Adipose tissue (tissue), 3 donors: ENCODE data around the gene RETREG2. TPM values are rescaled to one million over a fixed set of nuclear protein-coding genes. Genes with fewer than 3 reads are reported as not detected.

Experiments
- H3K27ac ChIP-seq: one replicate; pipeline ENCODE4 v1.5.1; 2013; ENCODE audit warnings: low read depth, low read length
- WGBS, 3 donors: extraction: QIAGEN DNeasy Blood & Tissue Kit; methylation state at CpG; one replicate each; pipeline ENCODE4 v1.1.7; 2013; 5-methylcytosine and 5-hydroxymethylcytosine counted together
- polyA plus RNA-seq, 3 donors: library from polyadenylated mRNA; stranded (reverse); fragments of 200-250 nt; gene quantifications; one replicate each; pipeline ENCODE4 v1.2.3, GENCODE V29; 2013
- donor health status: healthy with polysubstance abuse.
- donor health status: Bipolar disorder and iron deficiency.
- donor health status: healthy.

The RETREG2 gene
- polyA plus RNA-seq, 3 donors, result 34.3 to 44.2 (median 40.2) TPM

- no peak overlapping the region for H3K27ac ChIP-seq
- 57 to 80% (median 80%) methylated on average over 5 of the region's 5 CpGs for WGBS, 3 donors
These were observed 10.1 kb upstream of the RETREG2 start for GRCh38 chr2:219167997-219168396.

- WGBS, 3 donors, result 41 to 48% (median 47%) methylated on average over 6 of the region's 6 CpGs
- no peak overlapping the region for H3K27ac ChIP-seq
These were observed 9.5 kb upstream of the RETREG2 start for GRCh38 chr2:219168526-219168925.

DNA sequence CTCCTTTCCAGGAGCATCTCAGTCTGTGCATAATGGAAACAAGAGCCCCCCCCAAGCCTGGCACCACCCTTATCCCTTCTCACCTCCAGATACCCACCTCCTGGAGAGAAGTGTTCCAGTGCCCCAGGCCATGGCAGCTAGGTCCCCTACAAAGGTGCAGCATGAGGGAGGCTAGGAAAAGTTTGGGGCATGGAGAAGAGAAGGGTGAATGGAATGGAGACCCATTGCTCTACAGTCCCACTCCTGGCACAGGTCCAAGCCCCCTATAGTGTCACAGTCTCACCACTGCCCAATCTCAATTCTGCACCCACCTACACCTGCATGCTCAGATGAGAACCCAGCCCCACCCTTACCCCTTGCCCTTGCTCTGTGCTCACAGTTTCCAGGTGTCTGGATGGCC is 9.1 kb upstream of the RETREG2 start:
- H3K27ac ChIP-seq, result no peak overlapping the region

- WGBS, 3 donors, result 87 to 94% (median 93%) methylated on average over 10 of the region's 10 CpGs
- no peak within 1 kb of the TSS for H3K27ac ChIP-seq
These were observed 8.0 kb upstream of the RETREG2 start, which contains the start of gene SLC23A3 for GRCh38 chr2:219169930-219170654. Gene SLC23A3, minus strand, starts transcription at chr2:219170029. Its CDS starts 45 bp downstream, at chr2:219169984.

DNA sequence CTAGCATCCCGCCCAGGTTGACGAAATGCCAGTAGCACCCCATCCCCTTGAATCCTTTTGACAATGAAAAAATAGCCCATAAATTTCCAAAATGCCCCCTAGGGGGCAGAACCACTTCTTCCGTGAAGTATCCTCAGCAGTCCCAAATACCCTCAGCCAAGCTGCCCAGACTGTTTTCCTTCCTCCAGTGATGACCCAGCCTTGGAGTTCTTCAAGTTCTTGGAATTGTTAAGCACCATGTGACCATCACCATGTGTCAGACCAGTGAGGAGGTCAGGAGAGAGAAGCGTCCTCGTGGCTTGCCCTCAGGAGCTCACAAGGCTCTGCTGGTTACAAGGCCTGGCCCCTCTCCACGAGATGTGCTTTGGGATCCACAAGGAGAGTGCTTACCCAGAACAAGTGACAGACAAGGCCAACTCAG is 6.8 kb upstream of the RETREG2 start:
- H3K27ac ChIP-seq, result no peak overlapping the region
- 38 to 46% (median 41%) methylated on average over 6 of the region's 6 CpGs for WGBS, 3 donors

DNA sequence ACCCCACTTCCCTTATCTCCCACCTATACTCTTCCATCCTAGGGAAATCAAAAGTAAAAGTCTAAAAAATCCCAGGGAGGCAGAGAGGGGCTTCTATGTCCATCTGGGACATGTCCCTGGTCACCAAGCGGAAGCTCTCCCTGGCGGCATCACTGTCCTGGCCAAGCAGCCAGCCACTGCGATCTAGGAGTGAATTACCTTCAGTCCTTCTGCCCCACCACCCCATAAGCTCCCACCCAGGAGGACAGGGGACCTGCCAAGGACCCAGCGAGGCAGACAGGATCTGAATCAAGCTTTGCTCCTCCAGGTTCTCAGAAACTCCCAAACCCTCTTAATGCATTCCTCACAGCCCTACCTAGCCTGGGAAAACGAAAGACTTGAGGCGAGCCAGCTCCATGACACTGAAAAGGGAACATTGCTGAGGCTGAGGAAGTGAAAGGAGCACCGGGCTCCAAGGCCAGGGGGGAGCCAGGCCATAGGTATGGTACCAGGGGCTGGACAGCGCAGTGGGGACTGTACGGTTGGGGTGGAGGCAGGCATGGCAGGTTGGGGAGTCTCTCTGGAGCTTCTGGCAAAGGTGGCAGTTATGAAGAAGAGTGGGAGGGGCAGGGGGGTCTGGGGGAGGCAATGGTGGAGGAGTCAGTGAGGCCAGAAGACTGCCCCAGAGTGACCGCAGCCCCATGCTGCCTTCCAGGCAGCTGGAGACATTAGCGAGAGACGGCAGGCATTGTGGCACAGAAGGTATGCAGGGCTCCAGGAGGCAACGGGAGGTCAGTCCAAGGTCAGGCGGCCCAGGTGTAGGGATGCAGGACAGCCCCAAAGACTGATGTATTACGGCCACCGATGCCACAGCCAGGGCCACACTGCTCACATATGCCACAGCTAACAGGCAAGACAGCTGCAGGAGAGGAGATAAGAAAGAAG is 5.6 kb upstream of the RETREG2 start:
- H3K27ac ChIP-seq, result no peak overlapping the region
- 78 to 90% (median 86%) methylated on average over 16 of the region's 16 CpGs for WGBS, 3 donors

DNA sequence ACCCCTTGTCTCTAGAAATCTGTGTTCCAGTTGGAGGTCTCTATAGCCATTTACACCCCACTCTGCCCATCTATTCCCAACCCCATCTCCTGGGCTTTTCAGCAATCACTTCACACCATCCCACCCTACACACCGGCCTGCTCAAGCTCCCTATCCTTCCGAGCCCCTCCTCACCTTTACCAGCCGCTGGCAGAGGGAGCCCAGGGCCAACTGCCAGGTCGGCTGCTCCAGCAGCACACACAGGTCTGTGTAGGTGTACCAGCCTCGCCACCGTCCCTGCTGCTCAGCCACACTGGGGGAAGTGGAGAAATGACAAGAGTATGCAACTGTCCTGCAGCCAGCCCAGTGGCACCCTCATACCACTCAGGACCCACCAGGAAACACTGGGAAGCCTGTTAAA is 4.9 kb upstream of the RETREG2 start:
- 87 to 92% (median 91%) methylated on average over 6 of the region's 6 CpGs for WGBS, 3 donors
- no peak overlapping the region for H3K27ac ChIP-seq

DNA sequence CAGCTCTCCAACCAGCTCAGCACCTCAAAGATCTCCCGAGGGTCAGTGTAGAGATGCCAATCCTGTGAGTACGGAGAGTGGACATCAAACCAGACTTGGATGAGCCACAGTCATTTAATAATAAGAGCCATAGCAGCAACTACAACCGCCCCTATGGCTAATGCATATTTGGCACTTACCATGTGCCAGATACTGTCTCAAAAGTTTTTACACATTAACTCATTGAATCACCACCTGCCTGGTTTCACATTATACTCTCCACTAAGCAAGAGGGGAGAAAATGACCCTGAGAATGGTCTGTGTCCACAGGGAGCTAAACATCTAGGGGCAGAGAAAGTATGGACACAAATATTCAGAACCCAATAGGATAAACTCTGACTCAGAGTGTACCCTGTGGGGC is 3.9 kb upstream of the RETREG2 start:
- no peak overlapping the region for H3K27ac ChIP-seq
- WGBS, 3 donors, result 79 to 90% (median 89%) methylated on average over 3 of the region's 3 CpGs

DNA sequence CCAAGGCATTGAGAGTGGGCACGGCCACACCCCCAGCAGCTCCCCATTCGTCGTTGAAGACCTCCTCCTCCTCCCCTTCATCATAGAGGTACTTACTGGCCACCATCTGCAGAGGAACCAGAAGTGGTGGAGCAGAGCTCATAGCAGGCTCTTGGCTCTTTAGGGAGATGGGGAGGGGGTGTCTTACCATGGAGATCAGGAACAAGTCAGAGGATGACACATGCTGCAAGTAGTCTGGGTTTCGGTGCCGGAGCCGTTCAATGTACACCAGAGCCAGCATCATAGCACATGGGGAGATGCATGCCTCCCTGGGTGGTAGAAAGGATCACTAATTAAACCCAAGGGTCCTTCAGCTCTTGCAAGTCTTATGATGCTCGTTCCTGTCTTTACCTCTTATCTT is 3.3 kb upstream of the RETREG2 start:
- WGBS, 3 donors, result 89 to 94% (median 90%) methylated on average over 7 of the region's 7 CpGs
- no peak overlapping the region for H3K27ac ChIP-seq

- 76 to 89% (median 82%) methylated on average over 7 of the region's 7 CpGs for WGBS, 3 donors
- no peak overlapping the region for H3K27ac ChIP-seq
These were observed 2.6 kb upstream of the RETREG2 start for GRCh38 chr2:219175486-219175885.

GRCh38 chr2:219175928-219176817 is 1.9 kb upstream of the RETREG2 start:
- H3K27ac ChIP-seq, result peak overlapping the region; percentile 94
- 2 to 4% (median 2%) methylated on average over 34 to 45 of the region's 45 CpGs for WGBS, 3 donors

- WGBS, 3 donors, result 0 to 1% (median 0%) methylated on average over 51 to 69 of the region's 69 CpGs
- peak within 1 kb of the TSS; percentile 94 for H3K27ac ChIP-seq
These were observed 1.1 kb upstream of the RETREG2 start, which contains the start of gene CNPPD1 for GRCh38 chr2:219176818-219177551. Gene CNPPD1, minus strand, starts transcription at chr2:219176925. Its CDS starts 97 bp downstream, at chr2:219176828.

GRCh38 chr2:219178377-219179175 is 501 bp downstream of the RETREG2 start:
- 3 to 4% (median 3%) methylated on average over 32 to 45 of the region's 45 CpGs for WGBS, 3 donors
- peak overlapping the region; percentile 84 for H3K27ac ChIP-seq

DNA sequence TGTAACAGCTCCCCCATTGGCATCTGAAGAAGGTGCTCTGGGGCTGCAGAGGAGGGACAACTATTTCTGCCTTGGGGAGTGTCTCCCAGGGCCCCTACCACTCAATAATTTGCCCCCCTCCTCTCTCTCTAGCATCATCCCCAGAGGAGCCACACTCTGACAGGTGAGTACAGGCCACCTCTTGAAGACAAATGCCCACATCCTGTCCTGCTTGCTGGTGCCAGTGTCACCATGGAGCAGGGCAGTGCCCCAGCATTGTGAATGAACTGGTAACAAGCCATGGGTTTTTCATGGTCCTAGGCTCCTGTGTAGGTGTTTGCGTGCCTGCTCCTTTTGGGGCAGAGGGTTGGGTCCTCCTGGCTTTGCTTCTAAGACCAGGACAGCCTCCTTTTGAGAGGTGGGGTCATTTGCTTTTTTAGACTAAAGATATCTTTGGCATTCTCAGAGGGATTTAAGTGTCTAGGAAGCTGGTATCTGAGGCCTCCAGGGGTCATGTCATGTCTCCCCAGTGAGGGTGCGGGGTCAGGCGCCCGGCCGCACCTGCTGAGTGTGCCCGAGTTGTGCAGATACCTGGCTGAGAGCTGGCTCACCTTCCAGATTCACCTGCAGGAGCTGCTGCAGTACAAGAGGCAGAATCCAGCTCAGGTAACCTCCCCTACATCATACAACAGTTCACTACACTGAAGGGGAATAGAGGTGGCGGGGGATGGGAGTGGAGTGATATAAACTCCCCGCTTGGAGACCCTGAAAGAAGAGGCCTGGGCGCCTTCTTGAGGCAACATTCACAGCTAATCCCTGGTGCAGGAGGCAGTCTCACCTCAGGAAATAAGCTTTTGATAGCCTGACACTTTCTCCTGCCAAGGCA is 1.8 kb downstream of the RETREG2 start:
- 95 to 98% (median 98%) methylated on average over 9 of the region's 9 CpGs for WGBS, 3 donors
- H3K27ac ChIP-seq, result no peak overlapping the region

DNA sequence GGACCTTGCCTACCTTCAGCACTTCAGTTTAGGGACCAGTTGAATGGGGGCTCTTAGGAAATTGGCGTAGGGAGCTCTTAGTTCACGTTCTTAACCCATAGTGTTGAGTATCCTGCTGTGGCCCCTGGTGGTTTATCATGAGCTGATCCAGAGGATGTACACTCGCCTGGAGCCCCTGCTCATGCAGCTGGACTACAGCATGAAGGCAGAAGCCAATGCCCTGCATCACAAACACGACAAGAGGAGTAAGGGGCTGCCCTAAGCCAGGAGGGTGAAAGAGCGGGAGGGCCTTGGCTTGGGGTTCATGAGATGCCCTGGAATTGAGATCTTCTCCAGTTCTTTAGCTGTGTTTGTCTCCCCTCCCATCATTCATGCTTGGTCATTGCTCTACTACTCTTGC is 2.9 kb downstream of the RETREG2 start:
- H3K27ac ChIP-seq, result no peak overlapping the region
- WGBS, 3 donors, result 91 to 93% (median 93%) methylated on average over 5 of the region's 5 CpGs

GRCh38 chr2:219181531-219181930 is 3.5 kb downstream of the RETREG2 start:
- no peak overlapping the region for H3K27ac ChIP-seq
- 88 to 100% (median 94%) methylated on average over 6 of the region's 6 CpGs for WGBS, 3 donors
